Testis (tissue), 3 donors: Measurements from ENCODE around the gene PLEKHA4. TPM values are rescaled to one million over a fixed set of nuclear protein-coding genes. Genes with fewer than 3 reads are reported as not detected.

Source experiments
- DNase-seq: peaks from one replicate; pipeline ENCODE4 v3.0.0-alpha.2; 2019
- H3K27ac ChIP-seq, 2 donors: fragments of 200-600 bp; sonication (generic); one replicate each; pipeline ENCODE4 v1.5.1; 2019
- H3K27me3 ChIP-seq: fragments of 200-600 bp; sonication (generic); one replicate; pipeline ENCODE4 v1.5.1; 2019
- H3K36me3 ChIP-seq: fragments of 200-600 bp; sonication (generic); one replicate; pipeline ENCODE4 v1.5.1; 2017; ENCODE audit warnings: low read depth; ENCODE audit errors: missing control alignments
- H3K4me1 ChIP-seq: fragments of 200-600 bp; sonication (generic); one replicate; pipeline ENCODE4 v1.5.1; 2019
- H3K4me3 ChIP-seq, 2 donors: fragments of 200-600 bp; sonication (generic); one replicate each; pipeline ENCODE4 v1.5.1; 2017 to 2019
- H3K9me3 ChIP-seq: fragments of 200-600 bp; sonication (generic); one replicate; pipeline ENCODE4 v1.5.1; 2017
- POLR2A ChIP-seq: fragments of 450-650 bp; IDR thresholded peaks from one replicate; pipeline ENCODE4 v1.6.1; 2017; ENCODE audit warnings: antibody characterized with exemption, mild to moderate bottlenecking, moderate library complexity
- WGBS, 2 donors: methylation state at CpG; one replicate each; pipeline ENCODE4 v1.1.5; 2018; 5-methylcytosine and 5-hydroxymethylcytosine counted together
- intact Hi-C: fragments of 100-400 bp; cut with DNase I; formaldehyde crosslinking; loops from one replicate; pipeline ENCODE4 v1.15.1; 2023; ENCODE audit warnings: low total_unique reads
- polyA plus RNA-seq: library from polyadenylated mRNA; stranded (reverse); fragments of 350-450 nt; fragmentation: Illumina TruSeq; extraction: RNeasy Lipid Tissue Mini Kit (QIAGEN cat#74804); gene quantifications from one replicate; pipeline ENCODE4 v1.2.3, GENCODE V29; 2014; ENCODE audit warnings: low read depth, low replicate concordance; ENCODE audit not compliant: insufficient read depth
- total RNA-seq, 2 donors: library from RNA; depleted of rRNA; stranded (reverse); fragments of >200 nt; gene quantifications; one replicate each; pipeline ENCODE4 v1.2.3, GENCODE V29; 2016
- TF ChIP-seq, protein P1 (sequence below), 3 experiments: fragments of 450-650 bp in 2 of 3; fragments of 200-600 bp in 1 of 3; sonication (generic) in 1 of 3; IDR thresholded peaks; one replicate each; pipeline ENCODE4 v1.5.1; 2016 to 2019; ENCODE audit warnings: antibody characterized with exemption in 3 of 3, mild to moderate bottlenecking in 2 of 3, moderate library complexity in 1 of 3

PLEKHA4 gene
- total and polyA plus RNA-seq, 3 donors from 2014 or later, result 12.8 to 22.3 (median 19.9) TPM

DNA sequence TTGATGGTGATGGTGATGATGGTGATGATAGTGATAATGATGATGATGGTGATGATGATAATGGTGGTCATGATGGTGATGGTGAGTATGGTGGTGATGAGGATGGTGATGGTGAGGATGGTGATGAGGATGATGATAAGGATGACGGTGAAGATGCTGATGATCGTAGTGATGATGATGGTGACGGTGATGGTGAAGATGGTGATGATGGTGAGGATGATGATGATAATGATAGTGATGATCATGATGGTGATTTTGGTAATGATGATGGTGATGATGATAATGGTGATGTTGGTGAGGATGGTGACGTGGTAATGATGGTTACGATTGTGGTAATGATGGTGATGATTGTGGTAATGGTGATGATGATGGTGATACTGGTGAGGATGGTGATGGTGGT, 46.8 kb downstream of the PLEKHA4 start:
- no peaks in the 10 kb centered on the region for H3K36me3 ChIP-seq
- 74 to 82% methylated on average over 5 of the region's 5 CpGs for WGBS, 2 donors
- no peak overlapping the region for H3K4me3 ChIP-seq
- H3K27me3 ChIP-seq, result no peaks in the 10 kb centered on the region
- TF ChIP-seq, protein P1, sequence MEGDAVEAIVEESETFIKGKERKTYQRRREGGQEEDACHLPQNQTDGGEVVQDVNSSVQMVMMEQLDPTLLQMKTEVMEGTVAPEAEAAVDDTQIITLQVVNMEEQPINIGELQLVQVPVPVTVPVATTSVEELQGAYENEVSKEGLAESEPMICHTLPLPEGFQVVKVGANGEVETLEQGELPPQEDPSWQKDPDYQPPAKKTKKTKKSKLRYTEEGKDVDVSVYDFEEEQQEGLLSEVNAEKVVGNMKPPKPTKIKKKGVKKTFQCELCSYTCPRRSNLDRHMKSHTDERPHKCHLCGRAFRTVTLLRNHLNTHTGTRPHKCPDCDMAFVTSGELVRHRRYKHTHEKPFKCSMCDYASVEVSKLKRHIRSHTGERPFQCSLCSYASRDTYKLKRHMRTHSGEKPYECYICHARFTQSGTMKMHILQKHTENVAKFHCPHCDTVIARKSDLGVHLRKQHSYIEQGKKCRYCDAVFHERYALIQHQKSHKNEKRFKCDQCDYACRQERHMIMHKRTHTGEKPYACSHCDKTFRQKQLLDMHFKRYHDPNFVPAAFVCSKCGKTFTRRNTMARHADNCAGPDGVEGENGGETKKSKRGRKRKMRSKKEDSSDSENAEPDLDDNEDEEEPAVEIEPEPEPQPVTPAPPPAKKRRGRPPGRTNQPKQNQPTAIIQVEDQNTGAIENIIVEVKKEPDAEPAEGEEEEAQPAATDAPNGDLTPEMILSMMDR (IDR thresholded peaks at IDR 0.05), result no peak
- TF ChIP-seq POLR2A, result no peak
- H3K4me1 ChIP-seq, result peaks cover 7% of the 10 kb centered on the region
- no peak for DNase-seq
- H3K9me3 ChIP-seq, result no peaks in the 10 kb centered on the region
- intact Hi-C loops, result no loop called here
- no peak overlapping the region for H3K27ac ChIP-seq

DNA sequence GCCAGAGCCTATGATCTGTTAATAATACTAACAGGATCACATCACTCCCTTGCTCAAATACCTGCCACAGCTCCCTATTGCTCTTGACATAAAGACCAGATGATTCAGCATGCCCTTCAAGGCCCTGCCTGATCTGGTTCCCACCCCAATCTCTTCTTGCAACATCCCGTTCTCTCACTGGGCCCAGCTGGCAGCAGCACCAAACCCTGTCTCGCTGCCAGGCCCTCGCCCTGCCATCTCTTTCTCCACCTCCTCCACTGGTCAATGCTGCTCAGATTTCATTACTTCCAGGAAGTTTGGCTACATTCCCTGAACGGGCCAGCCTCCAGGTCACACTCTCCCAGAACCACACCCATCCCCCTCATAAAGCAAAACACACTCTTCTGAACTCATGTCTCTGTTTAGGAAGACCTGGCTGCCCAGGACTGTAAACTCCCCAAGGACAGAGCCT, 49.0 kb downstream of the PLEKHA4 start:
- WGBS, 2 donors, result 32 to 47% methylated on average over 4 of the region's 4 CpGs
- Histone ChIP-seq H3K27me3 (no peaks in the 10 kb centered on the region), H3K4me1 (peaks cover 7% of the 10 kb centered on the region), H3K36me3 (no peaks in the 10 kb centered on the region), H3K9me3 (no peaks in the 10 kb centered on the region), H3K27ac (peak overlapping the region in 1 of 2 donors; percentile 27), H3K4me3 (no peak overlapping the region)
- intact Hi-C loops, result no loop called here
- DNase-seq, result peak; percentile 88
- no peak for TF ChIP-seq POLR2A
- TF ChIP-seq, protein P1 (IDR thresholded peaks at IDR 0.05), result no peak

DNA sequence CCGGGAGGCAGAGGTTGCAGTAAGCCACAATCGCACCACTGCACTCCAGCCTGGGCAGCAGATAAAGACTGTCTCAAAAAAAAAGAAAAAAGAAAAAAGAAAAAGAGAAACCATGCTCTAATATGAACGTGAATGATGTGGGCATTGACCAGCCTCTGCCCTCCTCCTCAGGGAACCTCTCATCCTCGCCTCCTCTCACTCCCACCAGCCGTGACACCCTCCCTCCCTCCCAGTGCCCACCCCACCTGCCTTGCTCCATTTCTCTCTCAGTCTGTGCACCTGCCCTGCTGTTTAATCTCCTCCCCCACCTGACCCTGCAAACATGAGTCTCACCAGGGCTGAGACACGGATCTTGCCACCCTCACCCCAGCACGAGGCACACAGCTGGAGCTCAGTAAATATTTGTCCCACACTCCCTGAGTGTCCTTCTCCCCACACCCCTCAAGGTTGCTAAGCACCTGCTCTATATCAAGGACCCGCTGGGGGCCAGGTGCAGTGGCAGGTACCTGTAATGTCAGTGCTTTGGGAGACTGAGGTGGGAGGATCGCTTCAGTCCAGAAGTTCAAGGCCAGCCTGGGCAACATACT, 50.1 kb downstream of the PLEKHA4 start:
- WGBS, 2 donors, result 58 to 77% methylated on average over 8 to 9 of the region's 9 CpGs
- TF ChIP-seq, protein P1 (IDR thresholded peaks at IDR 0.05), result no peak
- TF ChIP-seq POLR2A, result no peak
- no peak for DNase-seq
- no peaks in the 10 kb centered on the region for H3K9me3 ChIP-seq
- peaks cover 7% of the 10 kb centered on the region for H3K4me1 ChIP-seq
- H3K36me3 ChIP-seq, result no peaks in the 10 kb centered on the region
- intact Hi-C loops, result no loop called here
- no peak overlapping the region for H3K4me3 ChIP-seq
- no peak overlapping the region for H3K27ac ChIP-seq
- H3K27me3 ChIP-seq, result no peaks in the 10 kb centered on the region

DNA sequence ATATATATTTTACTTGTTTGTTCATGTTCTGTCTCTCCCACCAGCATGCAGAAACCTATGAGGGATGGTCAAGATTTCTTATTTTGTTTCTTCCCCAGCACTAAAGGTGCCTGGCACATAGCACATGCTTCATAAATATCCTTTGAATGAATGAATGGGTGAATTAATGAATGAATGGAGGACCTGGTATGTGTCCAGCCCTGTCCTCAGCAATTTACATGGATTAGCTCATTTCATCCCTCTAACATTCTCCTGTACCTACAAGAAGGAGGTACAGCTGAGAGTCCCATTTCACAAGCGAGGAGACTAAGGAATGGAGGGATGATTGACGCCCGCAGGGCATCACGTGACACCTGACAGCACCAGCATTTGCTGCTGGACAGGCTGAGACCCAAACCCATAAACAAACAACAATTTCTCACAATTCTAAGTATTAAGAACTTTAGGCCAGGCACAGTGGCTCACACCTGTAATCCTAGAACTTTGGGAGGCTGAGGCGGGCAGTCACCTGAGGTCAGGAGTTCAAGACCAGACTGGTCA, 50.8 kb downstream of the PLEKHA4 start:
- no peaks in the 10 kb centered on the region for H3K36me3 ChIP-seq
- intact Hi-C loops, result no loop called here
- 90 to 95% methylated on average over 5 of the region's 5 CpGs for WGBS, 2 donors
- no peaks in the 10 kb centered on the region for H3K9me3 ChIP-seq
- peaks cover 9% of the 10 kb centered on the region for H3K4me1 ChIP-seq
- DNase-seq, result no peak
- H3K4me3 ChIP-seq, result no peak overlapping the region
- H3K27ac ChIP-seq, result no peak overlapping the region
- H3K27me3 ChIP-seq, result no peaks in the 10 kb centered on the region
- TF ChIP-seq, protein P1 (IDR thresholded peaks at IDR 0.05), result no peak
- no peak for TF ChIP-seq POLR2A
